RWPE2 (cell line): ENCODE data around the gene APOBEC3H.

Experiments used
- ATAC-seq: fragments of 200-7000 bp; cut with Tn5 transposase; 3 replicates; pipeline ENCODE4 v1.9.1; 2021; ENCODE audit warnings: low read depth
- DNase-seq: peaks from one replicate; pipeline ENCODE4 v3.0.0-alpha.2; 2020; ENCODE audit warnings: low spot score
- H3K27ac ChIP-seq: fragments of 450-650 bp; 2 replicates; pipeline ENCODE4 v1.5.1; 2017; ENCODE audit warnings: mild to moderate bottlenecking; ENCODE audit not compliant: poor library complexity, severe bottlenecking
- H3K27me3 ChIP-seq: fragments of 250-450 bp; sonication (Bioruptor Pico); 2 replicates; pipeline ENCODE4 v1.5.1; 2021; ENCODE audit warnings: mild to moderate bottlenecking, moderate library complexity; ENCODE audit not compliant: insufficient read depth, poor library complexity, severe bottlenecking
- H3K36me3 ChIP-seq: fragments of 250-450 bp; sonication (Bioruptor Pico); 2 replicates; pipeline ENCODE4 v1.5.1; 2020; ENCODE audit warnings: low read depth, mild to moderate bottlenecking, moderate library complexity
- H3K4me1 ChIP-seq: fragments of 250-450 bp; sonication (Bioruptor Pico); 2 replicates; pipeline ENCODE4 v1.5.1; 2021; ENCODE audit warnings: mild to moderate bottlenecking, moderate library complexity; ENCODE audit not compliant: insufficient read depth, poor library complexity, severe bottlenecking
- H3K4me3 ChIP-seq: fragments of 250-450 bp; sonication (Bioruptor Pico); 2 replicates; pipeline ENCODE4 v1.5.1; 2021; ENCODE audit warnings: mild to moderate bottlenecking, moderate library complexity; ENCODE audit not compliant: severe bottlenecking
- H3K9me3 ChIP-seq: fragments of 250-450 bp; sonication (Bioruptor Pico); 2 replicates; pipeline ENCODE4 v1.5.1; 2021; ENCODE audit warnings: mild to moderate bottlenecking, moderate library complexity; ENCODE audit not compliant: severe bottlenecking
- TF ChIP-seq, protein P1 (sequence below): fragments of 450-650 bp; IDR thresholded peaks from one replicate; pipeline ENCODE4 v1.5.1; 2017; ENCODE audit warnings: mild to moderate bottlenecking, moderate library complexity; ENCODE audit not compliant: poor library complexity, severe bottlenecking

APOBEC3H gene

DNA sequence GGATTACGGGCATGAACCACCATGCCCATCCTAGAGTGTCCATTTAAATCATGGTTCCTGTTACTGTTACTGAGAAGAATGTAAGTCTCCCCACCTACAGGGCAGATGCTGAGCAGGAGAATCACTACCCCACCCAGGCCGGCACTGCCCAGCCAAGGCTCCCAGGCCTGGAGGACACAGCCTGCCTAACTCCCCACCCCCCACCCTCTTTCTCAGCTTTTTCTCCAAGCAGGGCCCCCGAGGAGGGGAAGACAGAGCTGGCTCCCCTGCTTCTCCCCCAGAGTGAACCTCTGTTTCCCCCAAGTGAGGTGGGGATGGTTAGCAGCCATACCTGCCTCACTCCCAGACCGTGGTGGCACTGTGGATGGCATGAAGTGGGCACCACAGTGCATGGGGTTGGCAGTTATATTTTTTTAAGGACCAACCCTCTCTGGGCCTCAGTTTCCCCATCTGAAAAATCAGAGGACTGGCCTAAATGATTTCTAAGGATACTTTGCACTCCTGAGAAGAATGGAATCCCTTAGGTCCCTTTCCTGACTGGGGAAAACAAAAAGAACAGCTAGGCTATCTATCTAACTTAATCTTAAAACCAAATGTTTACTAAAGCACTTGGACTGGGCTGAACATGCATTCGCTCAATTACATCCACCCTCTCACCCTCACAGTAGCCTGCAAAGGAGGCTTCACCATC is 50.4 kb downstream of the APOBEC3H start:
- Histone ChIP-seq H3K27ac (no peak overlapping the region), H3K36me3 (no peaks in the 10 kb centered on the region), H3K4me1 (no peaks in the 10 kb centered on the region), H3K4me3 (no peak overlapping the region), H3K9me3 (no peaks in the 10 kb centered on the region), H3K27me3 (no peaks in the 10 kb centered on the region)
- no peak for DNase-seq
- no peak for ATAC-seq
- TF ChIP-seq, protein P1, sequence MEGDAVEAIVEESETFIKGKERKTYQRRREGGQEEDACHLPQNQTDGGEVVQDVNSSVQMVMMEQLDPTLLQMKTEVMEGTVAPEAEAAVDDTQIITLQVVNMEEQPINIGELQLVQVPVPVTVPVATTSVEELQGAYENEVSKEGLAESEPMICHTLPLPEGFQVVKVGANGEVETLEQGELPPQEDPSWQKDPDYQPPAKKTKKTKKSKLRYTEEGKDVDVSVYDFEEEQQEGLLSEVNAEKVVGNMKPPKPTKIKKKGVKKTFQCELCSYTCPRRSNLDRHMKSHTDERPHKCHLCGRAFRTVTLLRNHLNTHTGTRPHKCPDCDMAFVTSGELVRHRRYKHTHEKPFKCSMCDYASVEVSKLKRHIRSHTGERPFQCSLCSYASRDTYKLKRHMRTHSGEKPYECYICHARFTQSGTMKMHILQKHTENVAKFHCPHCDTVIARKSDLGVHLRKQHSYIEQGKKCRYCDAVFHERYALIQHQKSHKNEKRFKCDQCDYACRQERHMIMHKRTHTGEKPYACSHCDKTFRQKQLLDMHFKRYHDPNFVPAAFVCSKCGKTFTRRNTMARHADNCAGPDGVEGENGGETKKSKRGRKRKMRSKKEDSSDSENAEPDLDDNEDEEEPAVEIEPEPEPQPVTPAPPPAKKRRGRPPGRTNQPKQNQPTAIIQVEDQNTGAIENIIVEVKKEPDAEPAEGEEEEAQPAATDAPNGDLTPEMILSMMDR: no peak

DNA sequence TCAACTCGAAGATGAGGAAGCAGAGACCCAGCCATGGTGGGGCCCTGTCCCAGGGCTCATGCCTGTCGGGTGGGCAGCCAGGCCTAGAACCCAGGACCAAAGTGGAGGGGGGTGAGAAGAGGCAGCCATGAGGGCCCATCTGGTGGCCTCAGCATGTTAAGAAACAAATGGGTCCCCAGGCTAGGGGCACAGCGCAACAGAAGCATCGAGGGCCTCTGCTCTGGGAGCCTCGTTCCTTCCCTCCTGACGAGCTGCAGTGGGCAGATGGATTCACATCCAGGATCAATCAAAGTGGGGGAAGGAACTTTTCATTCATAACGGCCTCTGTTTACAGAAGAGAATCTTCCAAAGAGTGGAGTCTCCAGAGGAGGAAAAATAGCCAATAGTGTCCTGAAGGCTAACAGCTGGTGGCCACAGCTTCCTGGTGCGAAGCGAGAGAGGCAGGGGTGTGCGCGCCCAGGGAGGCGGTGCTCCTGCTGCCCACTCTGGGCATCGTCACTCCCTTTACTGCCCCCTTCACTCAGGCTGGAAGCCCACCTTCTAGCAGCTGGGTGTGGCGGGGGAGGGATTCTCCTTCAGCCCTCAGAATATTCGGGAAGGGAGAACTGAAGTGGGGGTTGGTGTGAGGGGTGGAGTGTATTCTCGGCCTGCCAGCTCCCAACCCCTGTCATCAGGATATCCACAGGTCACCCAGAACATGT is 51.1 kb downstream of the APOBEC3H start:
- TF ChIP-seq, protein P1: no peak
- no peak for DNase-seq
- Histone ChIP-seq H3K9me3 (no peaks in the 10 kb centered on the region), H3K4me3 (no peak overlapping the region), H3K36me3 (no peaks in the 10 kb centered on the region), H3K27ac (no peak overlapping the region), H3K4me1 (no peaks in the 10 kb centered on the region), H3K27me3 (no peaks in the 10 kb centered on the region)
- ATAC-seq: no peak

DNA sequence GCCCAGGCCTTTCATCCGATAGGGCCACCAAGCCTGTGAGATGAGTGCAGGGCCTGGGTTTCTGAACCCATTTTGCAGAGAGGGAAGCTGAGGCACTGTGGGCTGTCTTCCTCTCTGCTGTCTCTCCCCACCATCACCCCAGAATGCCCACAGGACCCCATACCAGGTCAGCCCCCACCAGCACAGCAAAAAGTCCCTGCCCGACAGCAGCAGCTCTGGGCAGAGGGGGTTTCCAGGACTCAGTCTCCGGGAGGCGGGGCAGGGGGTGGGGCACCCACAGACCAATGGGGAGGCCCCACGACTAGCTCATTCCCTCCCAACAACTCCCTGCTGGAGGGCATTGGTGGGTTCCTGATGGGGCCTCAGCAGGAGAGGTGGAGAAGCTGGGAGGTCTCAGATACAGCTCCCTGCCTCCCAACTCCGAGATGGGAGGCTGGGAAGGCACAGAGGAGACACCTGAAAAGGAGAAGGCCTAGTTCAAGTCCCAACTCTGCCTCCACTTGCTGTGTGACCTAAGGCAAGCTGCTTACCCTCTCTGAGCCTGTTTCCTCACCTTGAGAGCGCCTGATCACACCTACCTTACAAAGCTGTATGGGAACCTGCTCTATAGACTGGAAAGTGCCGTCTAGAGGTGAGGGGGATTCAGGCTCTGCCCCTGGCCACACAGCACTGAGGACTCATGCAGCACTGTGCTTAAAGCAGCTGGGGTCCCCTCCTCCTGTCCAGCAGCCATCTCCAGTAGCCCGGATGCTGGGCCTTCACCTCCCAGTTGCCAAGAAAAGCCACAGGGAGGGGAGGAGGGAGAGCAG is 51.9 kb downstream of the APOBEC3H start:
- Histone ChIP-seq H3K4me1 (no peaks in the 10 kb centered on the region), H3K27me3 (no peaks in the 10 kb centered on the region), H3K27ac (no peak overlapping the region), H3K9me3 (no peaks in the 10 kb centered on the region), H3K36me3 (no peaks in the 10 kb centered on the region), H3K4me3 (no peak overlapping the region)
- DNase-seq (no peak), ATAC-seq (no peak)
- TF ChIP-seq, protein P1: no peak

DNA sequence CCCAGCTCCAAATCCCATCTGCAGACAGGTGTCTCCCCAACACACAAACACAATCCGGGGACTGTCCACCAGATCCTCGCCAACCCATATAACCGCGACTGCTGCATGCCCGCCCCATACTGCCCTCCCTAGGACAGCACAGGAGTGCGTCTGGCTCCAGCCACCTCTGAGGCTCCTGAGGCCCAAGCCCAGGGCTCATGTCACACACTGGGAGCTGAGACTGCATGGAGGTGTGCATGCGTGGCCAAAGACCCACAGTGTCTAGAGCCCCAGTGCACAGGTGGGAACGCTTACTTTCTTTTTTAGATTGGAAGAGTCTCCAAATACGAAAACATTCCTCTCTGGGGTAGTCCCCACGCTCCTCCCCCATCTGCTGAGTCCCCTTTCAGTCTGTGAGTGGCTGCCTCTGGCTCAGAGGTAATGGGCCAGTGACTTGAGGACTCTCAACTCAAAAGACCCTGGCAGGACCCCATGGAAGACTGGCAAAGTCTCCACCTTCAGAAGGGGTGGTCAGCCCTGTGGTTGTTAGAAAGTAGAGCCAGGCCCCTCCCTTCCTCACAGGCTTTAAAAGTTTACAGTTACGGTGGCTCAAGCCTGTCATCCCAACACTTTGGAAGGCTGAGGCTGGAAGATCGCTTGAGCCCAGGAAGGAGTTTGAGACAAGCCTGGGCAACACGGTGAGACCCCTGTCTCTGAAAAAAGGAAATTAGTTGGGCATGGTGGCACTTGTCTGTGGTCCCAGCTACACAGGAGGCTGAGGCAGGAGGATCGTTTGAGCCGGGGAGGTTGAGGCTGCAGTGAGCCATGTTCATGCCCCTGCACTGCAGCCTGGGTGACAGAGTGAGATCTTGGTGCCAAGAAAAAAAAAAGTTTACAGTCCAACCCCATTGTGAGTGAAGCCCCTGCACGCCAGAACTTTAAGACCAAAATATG is 53.1 kb downstream of the APOBEC3H start:
- TF ChIP-seq, protein P1: no peak
- Histone ChIP-seq H3K36me3 (no peaks in the 10 kb centered on the region), H3K4me3 (no peak overlapping the region), H3K9me3 (no peaks in the 10 kb centered on the region), H3K27ac (no peak overlapping the region), H3K4me1 (no peaks in the 10 kb centered on the region), H3K27me3 (no peaks in the 10 kb centered on the region)
- no peak for DNase-seq
- ATAC-seq: no peak
